ENCODE results near the gene OR1L4.

GRCh38 chr9:122684851-122685250, 38.9 kb upstream of the OR1L4 start:
- no peak for TF ChIP-seq EZH2 (IDR thresholded peaks at IDR 0.05; ENCODE audit: low read length)
- TF ChIP-seq, protein P1, sequence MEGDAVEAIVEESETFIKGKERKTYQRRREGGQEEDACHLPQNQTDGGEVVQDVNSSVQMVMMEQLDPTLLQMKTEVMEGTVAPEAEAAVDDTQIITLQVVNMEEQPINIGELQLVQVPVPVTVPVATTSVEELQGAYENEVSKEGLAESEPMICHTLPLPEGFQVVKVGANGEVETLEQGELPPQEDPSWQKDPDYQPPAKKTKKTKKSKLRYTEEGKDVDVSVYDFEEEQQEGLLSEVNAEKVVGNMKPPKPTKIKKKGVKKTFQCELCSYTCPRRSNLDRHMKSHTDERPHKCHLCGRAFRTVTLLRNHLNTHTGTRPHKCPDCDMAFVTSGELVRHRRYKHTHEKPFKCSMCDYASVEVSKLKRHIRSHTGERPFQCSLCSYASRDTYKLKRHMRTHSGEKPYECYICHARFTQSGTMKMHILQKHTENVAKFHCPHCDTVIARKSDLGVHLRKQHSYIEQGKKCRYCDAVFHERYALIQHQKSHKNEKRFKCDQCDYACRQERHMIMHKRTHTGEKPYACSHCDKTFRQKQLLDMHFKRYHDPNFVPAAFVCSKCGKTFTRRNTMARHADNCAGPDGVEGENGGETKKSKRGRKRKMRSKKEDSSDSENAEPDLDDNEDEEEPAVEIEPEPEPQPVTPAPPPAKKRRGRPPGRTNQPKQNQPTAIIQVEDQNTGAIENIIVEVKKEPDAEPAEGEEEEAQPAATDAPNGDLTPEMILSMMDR (optimal IDR thresholded peaks at IDR 0.05 in 1 of 3, IDR thresholded peaks at IDR 0.05 in 1 of 3, conservative IDR thresholded peaks at IDR 0.05 in 1 of 3; ENCODE audit: extremely low read depth in 1 of 3, insufficient read depth in 2 of 3, low read length in 3 of 3), result no peak

Data from keratinocyte (primary cell).